D721Med (cell line): ENCODE measurements around the gene BCAS3.

ENCODE experiments used
- DNase-seq: peaks from one replicate; pipeline ENCODE4 v3.0.0; 2011; ENCODE audit warnings: low spot score; ENCODE audit not compliant: insufficient read length
- FAIRE-seq: peaks from 2 replicates; lab custom pipeline; 2011; peaks lifted over from hg19 to GRCh38; lab: Jason Lieb, UNC
- TF ChIP-seq, protein P1 (sequence below): IDR thresholded peaks from 2 replicates; pipeline ENCODE4 v1.5.1; 2012; ENCODE audit warnings: mild to moderate bottlenecking, control low read depth; ENCODE audit not compliant: insufficient read depth; ENCODE audit errors: missing control alignments

The BCAS3 gene

DNA sequence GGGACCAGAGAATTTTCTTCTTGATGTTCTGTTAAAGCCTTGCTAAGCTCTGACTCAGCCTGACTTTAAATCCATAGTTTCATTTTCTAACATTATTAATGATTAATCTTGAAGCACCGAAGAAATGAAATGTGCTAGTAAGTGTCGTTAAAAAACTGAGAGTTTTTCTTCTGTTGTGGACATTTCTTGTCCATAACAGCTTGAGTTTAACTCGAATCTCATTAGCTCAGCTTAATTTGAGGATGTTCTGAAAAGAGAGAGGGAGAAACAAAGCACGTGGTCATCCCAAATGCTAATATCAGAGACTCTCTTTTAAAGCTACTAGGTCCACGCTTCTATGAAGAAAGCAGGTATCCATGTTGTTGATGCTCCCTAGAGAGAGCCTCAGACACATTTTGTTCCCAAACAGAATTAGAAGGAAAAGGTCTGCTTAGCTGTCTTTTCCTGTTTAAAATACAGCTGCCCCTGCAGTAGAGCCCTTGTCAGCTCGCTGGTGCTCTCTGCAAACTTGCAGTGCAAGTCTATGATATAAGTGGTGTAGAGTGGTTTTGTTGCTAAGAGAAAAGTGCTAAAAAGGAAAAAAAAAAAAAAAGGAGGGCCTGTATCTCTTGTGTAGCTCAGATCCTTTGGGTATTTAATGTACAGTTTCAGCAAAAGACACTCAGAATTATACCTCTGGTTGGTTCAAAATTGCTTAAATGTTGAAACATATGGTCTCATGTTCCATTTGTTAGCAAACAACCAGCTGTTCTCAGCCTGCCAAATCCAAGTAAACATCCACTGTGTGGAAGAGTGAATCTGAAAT, 530.9 kb downstream of the BCAS3 start:
- TF ChIP-seq, protein P1, sequence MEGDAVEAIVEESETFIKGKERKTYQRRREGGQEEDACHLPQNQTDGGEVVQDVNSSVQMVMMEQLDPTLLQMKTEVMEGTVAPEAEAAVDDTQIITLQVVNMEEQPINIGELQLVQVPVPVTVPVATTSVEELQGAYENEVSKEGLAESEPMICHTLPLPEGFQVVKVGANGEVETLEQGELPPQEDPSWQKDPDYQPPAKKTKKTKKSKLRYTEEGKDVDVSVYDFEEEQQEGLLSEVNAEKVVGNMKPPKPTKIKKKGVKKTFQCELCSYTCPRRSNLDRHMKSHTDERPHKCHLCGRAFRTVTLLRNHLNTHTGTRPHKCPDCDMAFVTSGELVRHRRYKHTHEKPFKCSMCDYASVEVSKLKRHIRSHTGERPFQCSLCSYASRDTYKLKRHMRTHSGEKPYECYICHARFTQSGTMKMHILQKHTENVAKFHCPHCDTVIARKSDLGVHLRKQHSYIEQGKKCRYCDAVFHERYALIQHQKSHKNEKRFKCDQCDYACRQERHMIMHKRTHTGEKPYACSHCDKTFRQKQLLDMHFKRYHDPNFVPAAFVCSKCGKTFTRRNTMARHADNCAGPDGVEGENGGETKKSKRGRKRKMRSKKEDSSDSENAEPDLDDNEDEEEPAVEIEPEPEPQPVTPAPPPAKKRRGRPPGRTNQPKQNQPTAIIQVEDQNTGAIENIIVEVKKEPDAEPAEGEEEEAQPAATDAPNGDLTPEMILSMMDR = no peak
- DNase-seq = no peak
- FAIRE-seq = no peak

DNA sequence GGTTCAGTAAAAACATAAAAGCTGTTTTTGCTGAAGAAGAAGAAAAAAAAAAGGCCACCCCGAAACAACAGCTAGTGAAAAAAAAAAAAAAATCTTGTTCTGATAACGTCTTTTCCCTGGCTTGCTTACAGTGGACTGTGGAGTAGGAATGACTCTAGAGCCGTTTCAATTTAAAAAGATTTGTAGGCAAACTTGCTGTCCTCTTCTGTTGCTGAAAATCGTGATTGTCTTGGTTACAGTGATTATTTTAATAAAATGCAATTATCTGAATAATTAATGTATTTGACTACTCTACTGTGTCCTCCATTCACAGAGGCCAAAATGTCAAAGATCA, 531.4 kb downstream of the BCAS3 start:
- no peak for FAIRE-seq
- DNase-seq = no peak
- TF ChIP-seq, protein P1 = no peak

- TF ChIP-seq, protein P1 = no peak
- DNase-seq = no peak
- FAIRE-seq = no peak
Measured at GRCh38 chr17:61209525-61209924, 531.9 kb downstream of the BCAS3 start.

- FAIRE-seq (no peak), DNase-seq (no peak)
- TF ChIP-seq, protein P1 = no peak
Measured at GRCh38 chr17:61211236-61211635, 533.6 kb downstream of the BCAS3 start.

DNA sequence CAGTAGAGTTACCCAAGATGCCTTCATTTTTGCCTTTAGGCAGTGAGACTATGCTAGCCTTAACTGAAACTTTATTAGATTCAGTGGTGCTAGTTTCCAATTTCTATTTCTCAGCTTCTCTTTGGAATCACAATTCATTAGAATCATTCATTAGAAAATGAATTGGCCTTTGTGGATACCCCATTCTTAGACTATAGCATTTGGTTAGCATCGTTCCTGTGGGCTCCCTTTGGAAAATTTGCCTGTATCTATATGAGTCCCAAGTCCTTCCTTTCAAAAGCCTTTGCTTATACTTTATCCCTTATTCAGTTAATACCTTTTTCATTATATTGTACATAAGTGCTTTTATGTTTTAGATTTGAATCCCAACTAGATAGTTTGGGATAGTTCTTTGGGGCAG, 535.0 kb downstream of the BCAS3 start:
- TF ChIP-seq, protein P1 = no peak
- DNase-seq (no peak), FAIRE-seq (no peak)

DNA sequence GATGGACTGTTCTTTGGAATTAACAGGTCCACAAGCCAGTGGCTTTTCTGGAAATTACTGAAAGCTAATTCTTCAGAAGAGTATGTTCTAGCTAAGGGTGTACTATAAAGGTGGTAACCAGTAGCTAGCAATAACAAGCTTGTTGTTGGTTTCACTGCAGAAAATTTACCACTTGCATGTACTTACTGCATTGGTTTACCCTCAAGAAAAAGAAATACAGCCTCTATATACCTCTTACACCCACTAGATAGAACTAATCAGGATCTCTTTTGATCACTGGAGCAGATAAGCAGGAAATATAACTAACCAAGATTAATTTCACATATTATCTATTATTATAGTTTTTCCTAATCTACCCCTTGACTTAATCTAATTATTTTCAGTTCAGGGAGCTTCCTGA, 537.1 kb downstream of the BCAS3 start:
- no peak for FAIRE-seq
- TF ChIP-seq, protein P1 = no peak
- DNase-seq = no peak

DNA sequence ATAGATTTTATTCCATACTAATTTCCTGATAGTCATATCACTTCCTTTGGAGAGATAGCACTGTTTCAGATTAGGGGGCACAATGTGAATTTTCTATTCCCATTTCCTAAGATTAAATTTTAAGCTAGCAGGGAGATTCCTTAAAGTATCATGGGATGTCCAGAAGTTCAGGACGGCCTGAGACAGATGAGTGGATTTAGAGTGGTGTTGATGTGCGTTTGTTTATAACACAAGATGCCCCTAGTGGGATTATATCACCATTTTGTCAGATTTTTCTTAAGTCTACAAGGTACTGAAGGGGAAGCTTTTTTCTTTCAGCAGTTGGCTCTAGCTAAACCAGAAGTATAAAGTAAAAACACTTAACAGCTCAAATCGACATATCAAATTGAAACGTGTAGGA, 538.4 kb downstream of the BCAS3 start:
- DNase-seq = no peak
- no peak for FAIRE-seq
- TF ChIP-seq, protein P1 = no peak
